ENCODE data around the gene PTGER3.

Gene PTGER3

GRCh38 chr1:71049951-71050598 lies 2.5 kb upstream of the PTGER3 start:
- DNase-seq (ENCODE audit: low read depth, low spot score) = peak; percentile 64

- peak; percentile 47 for DNase-seq (ENCODE audit: low read depth, low spot score)
These were observed 553 bp downstream of the PTGER3 start for GRCh38 chr1:71046891-71047634.

GRCh38 chr1:71045463-71046028 lies 2.1 kb downstream of the PTGER3 start:
- DNase-seq (ENCODE audit: low read depth, low spot score) = no peak

GRCh38 chr1:71044833-71045232 lies 2.8 kb downstream of the PTGER3 start:
- no peak for DNase-seq (ENCODE audit: low read depth, low spot score)

GRCh38 chr1:71043065-71043464 lies 4.6 kb downstream of the PTGER3 start:
- DNase-seq (ENCODE audit: low read depth, low spot score) = no peak

GRCh38 chr1:71041806-71042205 lies 5.8 kb downstream of the PTGER3 start:
- DNase-seq (ENCODE audit: low read depth, low spot score) = no peak

GRCh38 chr1:71039661-71040262 lies 7.9 kb downstream of the PTGER3 start:
- DNase-seq (ENCODE audit: low read depth, low spot score) = no peak

GRCh38 chr1:71038942-71039341 lies 8.7 kb downstream of the PTGER3 start:
- no peak for DNase-seq (ENCODE audit: low read depth, low spot score)

GRCh38 chr1:71037829-71038620 lies 9.6 kb downstream of the PTGER3 start:
- no peak for DNase-seq (ENCODE audit: low read depth, low spot score)

GRCh38 chr1:71037066-71037465 lies 10.6 kb downstream of the PTGER3 start:
- no peak for DNase-seq (ENCODE audit: low read depth, low spot score)

GRCh38 chr1:71033136-71033535 lies 14.5 kb downstream of the PTGER3 start:
- no peak for DNase-seq (ENCODE audit: low read depth, low spot score)

- no peak for DNase-seq (ENCODE audit: low read depth, low spot score)
These were observed 16.2 kb downstream of the PTGER3 start for GRCh38 chr1:71031426-71031825.

GRCh38 chr1:71030026-71030425 lies 17.6 kb downstream of the PTGER3 start:
- no peak for DNase-seq (ENCODE audit: low read depth, low spot score)

- DNase-seq (ENCODE audit: low read depth, low spot score) = no peak
These were observed 18.6 kb downstream of the PTGER3 start for GRCh38 chr1:71028981-71029380.

GRCh38 chr1:71027991-71028390 lies 19.6 kb downstream of the PTGER3 start:
- DNase-seq (ENCODE audit: low read depth, low spot score) = no peak

GRCh38 chr1:71026093-71026492 lies 21.5 kb downstream of the PTGER3 start:
- DNase-seq (ENCODE audit: low read depth, low spot score) = no peak

GRCh38 chr1:71023515-71023914 lies 24.1 kb downstream of the PTGER3 start:
- no peak for DNase-seq (ENCODE audit: low read depth, low spot score)

- no peak for DNase-seq (ENCODE audit: low read depth, low spot score)
These were observed 28.2 kb downstream of the PTGER3 start for GRCh38 chr1:71019233-71019969.

- no peak for DNase-seq (ENCODE audit: low read depth, low spot score)
These were observed 28.8 kb downstream of the PTGER3 start for GRCh38 chr1:71018791-71019190.

- no peak for DNase-seq (ENCODE audit: low read depth, low spot score)
These were observed 31.9 kb downstream of the PTGER3 start for GRCh38 chr1:71015745-71016144.

- no peak for DNase-seq (ENCODE audit: low read depth, low spot score)
These were observed 33.4 kb downstream of the PTGER3 start for GRCh38 chr1:71014178-71014579.
